Endothelial cell of umbilical vein (primary cell): ENCODE data around the gene FRS3. TPM values are rescaled to one million over a fixed set of nuclear protein-coding genes. Genes with fewer than 3 reads are reported as not detected.

Source experiments
- BruUV-seq: library from RNA; stranded (reverse); fragments of 400-500 nt; replicated peaks from 2 replicates; lab custom pipeline; 2021; lab: Mats Ljungman, UMichigan
- CTCF ChIA-PET: fragments of 300-600, 350-600 bp; sonication (Branson Sonifier 250); formaldehyde crosslinking; loops from one replicate; lab custom pipeline; 2021; ENCODE audit warnings: antibody characterized with exemption, inconsistent platforms; lab: Charles Lee
- POLR2A ChIA-PET: fragments of 300-600, 350-600 bp; sonication (Branson Sonifier 250); formaldehyde crosslinking; loops from one replicate; lab custom pipeline; 2021; ENCODE audit warnings: antibody characterized with exemption, inconsistent platforms; lab: Charles Lee
- DNase-seq: peaks from one replicate; pipeline ENCODE4 v3.0.0-alpha.2; 2011; ENCODE audit warnings: low read depth, low spot score
- FAIRE-seq: peaks from 2 replicates; lab custom pipeline; 2011; peaks lifted over from hg19 to GRCh38; lab: Jason Lieb, UNC
- H2AFZ ChIP-seq: 2 replicates; pipeline ENCODE4 v1.6.0; 2012; ENCODE audit warnings: low read depth, low read length, control low read depth, inconsistent platforms
- H3K27ac ChIP-seq: 2 replicates; pipeline ENCODE4 v1.5.1; 2011; ENCODE audit warnings: low read depth, mild to moderate bottlenecking, control low read depth, low read length, moderate library complexity; ENCODE audit not compliant: insufficient read depth
- H3K27me3 ChIP-seq, 2 experiments: 2 replicates each; pipeline versions ENCODE4 v1.6.0 to v1.6.1; 2011; ENCODE audit warnings: low read length in 2 of 2, mixed read lengths in 1 of 2; ENCODE audit not compliant: control insufficient read depth in 2 of 2, insufficient read depth in 2 of 2
- H3K36me3 ChIP-seq, 2 experiments: 2 replicates in 1 of 2; 3 replicates in 1 of 2; pipeline ENCODE4 v1.5.1; 2011; ENCODE audit warnings: low read length in 2 of 2, mild to moderate bottlenecking in 1 of 2, moderate library complexity in 1 of 2; ENCODE audit not compliant: control insufficient read depth in 2 of 2, insufficient read depth in 2 of 2; ENCODE audit errors: extremely low read depth in 1 of 2
- H3K4me1 ChIP-seq: 3 replicates; pipeline ENCODE4 v1.5.1; 2011; ENCODE audit warnings: mild to moderate bottlenecking, low read length; ENCODE audit not compliant: control insufficient read depth, insufficient read depth; ENCODE audit errors: extremely low read depth
- H3K4me2 ChIP-seq: 2 replicates; pipeline ENCODE4 v1.6.1; 2011; ENCODE audit warnings: low read length, control low read depth, mixed read lengths; ENCODE audit not compliant: insufficient read depth
- H3K4me3 ChIP-seq, 3 experiments: fragments of 200-600 bp in 1 of 3; sonication (generic), shearing (Covaris generic) in 1 of 3; replicated peaks in 1 of 3; 2 replicates each; pipeline ENCODE4 v1.5.1; 2011 to 2016; ENCODE audit warnings: control low read depth in 3 of 3, low read length in 3 of 3, mild to moderate bottlenecking in 2 of 3, inconsistent platforms in 1 of 3, low read depth in 1 of 3, moderate library complexity in 1 of 3; ENCODE audit not compliant: insufficient read depth in 1 of 3
- H3K79me2 ChIP-seq: 2 replicates; pipeline ENCODE4 v1.6.0; 2012; ENCODE audit warnings: low read length, inconsistent platforms; ENCODE audit not compliant: control insufficient read depth, insufficient read depth
- H3K9ac ChIP-seq: replicated peaks from 2 replicates; pipeline ENCODE3; 2011; ENCODE audit warnings: low read length, control low read depth; ENCODE audit not compliant: insufficient read depth; ENCODE audit errors: extremely low read depth
- H3K9me1 ChIP-seq: replicated peaks from 3 replicates; pipeline ENCODE4 v1.6.0; 2011; ENCODE audit warnings: mild to moderate bottlenecking, low read length; ENCODE audit not compliant: control insufficient read depth, insufficient read depth; ENCODE audit errors: extremely low read depth
- H3K9me3 ChIP-seq: replicated peaks from 2 replicates; pipeline ENCODE4 v1.5.1; 2012; ENCODE audit warnings: low read length, inconsistent platforms; ENCODE audit not compliant: control insufficient read depth, insufficient read depth
- H4K20me1 ChIP-seq: replicated peaks from 2 replicates; pipeline ENCODE3; 2011; ENCODE audit warnings: mild to moderate bottlenecking, low read length; ENCODE audit not compliant: control insufficient read depth, insufficient read depth; ENCODE audit errors: extremely low read depth
- CTCF ChIP-seq, 2 donors: IDR thresholded peaks; 1 replicate in 1 of 2; 2 replicates in 1 of 2; pipeline ENCODE4 v1.5.1; 2011; ENCODE audit warnings: low read length in 2 of 2, mild to moderate bottlenecking in 2 of 2, moderate library complexity in 2 of 2, control low read depth in 1 of 2, inconsistent platforms in 1 of 2, low read depth in 1 of 2; ENCODE audit not compliant: insufficient read depth in 1 of 2; ENCODE audit errors: extremely low read depth in 1 of 2
- EZH2 ChIP-seq: IDR thresholded peaks from 2 replicates; pipeline ENCODE4 v1.6.1; 2012; ENCODE audit warnings: borderline replicate concordance, low read depth, mild to moderate bottlenecking, moderate library complexity, low read length, inconsistent platforms; ENCODE audit not compliant: severe bottlenecking
- FOS ChIP-seq: IDR thresholded peaks from 2 replicates; pipeline ENCODE4 v1.6.1; 2011; ENCODE audit warnings: mild to moderate bottlenecking, low read length, moderate library complexity, borderline replicate concordance; ENCODE audit not compliant: insufficient read depth
- JUN ChIP-seq: IDR thresholded peaks from 2 replicates; pipeline ENCODE4 v1.6.1; 2011; ENCODE audit warnings: borderline replicate concordance, low read depth; ENCODE audit not compliant: insufficient read length, insufficient read depth
- MAX ChIP-seq: IDR thresholded peaks from 2 replicates; pipeline ENCODE4 v1.6.1; 2011; ENCODE audit not compliant: insufficient read depth, insufficient read length
- MYC ChIP-seq: IDR thresholded peaks from one replicate; pipeline ENCODE4 v1.6.1; 2011; ENCODE audit warnings: mild to moderate bottlenecking, low read depth, low read length
- POLR2A ChIP-seq: IDR thresholded peaks from 2 replicates; pipeline ENCODE4 v1.6.1; 2012; ENCODE audit warnings: low read depth, mild to moderate bottlenecking, control low read depth, low read length
- POLR2AphosphoS5 ChIP-seq: IDR thresholded peaks from 2 replicates; pipeline ENCODE4 v1.6.1; 2012; ENCODE audit warnings: low read depth, mild to moderate bottlenecking, control low read depth, low read length, moderate library complexity; ENCODE audit not compliant: insufficient read depth
- dilution Hi-C: fragments of 300-500 bp; cut with MboI; formaldehyde crosslinking; loops from one replicate; pipeline ENCODE4 v1.15.0; 2019; ENCODE audit warnings: low sequenced_read_pairs; ENCODE audit not compliant: extremely low pct_ligation_motif_present
- intact Hi-C: fragments of 100-400 bp; cut with micrococcal nuclease; formaldehyde crosslinking; loops from one replicate; pipeline ENCODE4 v1.10.0; 2022
- polyA plus RNA-seq, 4 experiments: library from polyadenylated mRNA; depleted of rRNA in 3 of 4; stranded (reverse) in 3 of 4; unstranded in 1 of 4; fragments of >200 nt; gene quantifications; 2 replicates each; pipeline versions ENCODE4 v1.2.1 to v1.2.3, GENCODE V29; 2011 to 2012; ENCODE audit warnings: missing spikeins in 1 of 4
- total RNA-seq: library from RNA; stranded (reverse); gene quantifications from 2 replicates; pipeline ENCODE4 v1.2.3, GENCODE V29; 2021

Gene FRS3
- total and polyA plus RNA-seq, 2 donors (not counting 3 experiments of a cell fraction or from before 2014, with no cell fraction given) = 5.2 to 5.3 TPM

GRCh38 chr6:41801380-41801779 lies 21.7 kb upstream of the FRS3 start:
- TF ChIP-seq EZH2 (no peak), JUN (no peak), POLR2AphosphoS5 (no peak), CTCF (IDR thresholded peaks at IDR 0.05; ENCODE audit: extremely low read depth in 1 of 2, insufficient read depth in 1 of 2, low read depth in 1 of 2, low read length in 2 of 2) (peak; percentile 65 to 68), POLR2A (no peak), MAX (no peak), FOS (no peak), MYC (no peak)
- no peaks in the 10 kb centered on the region for H3K9me1 ChIP-seq
- ChIA-PET POLR2A (interaction anchor here (0.6 kb wide), 1 partner anchor 13 kb away, joined by 3 read pairs; no protein-coding TSS in a partner anchor), CTCF (interaction anchor here (0.5 to 1.9 kb wide), 40 partner anchors 9 to 413 kb away, joined by 3 to 109 read pairs (median 4); partner anchors contain the start of genes BYSL, CCND3, MED20 and TAF8)
- H3K36me3 ChIP-seq = peaks cover 0 to 1% of the 10 kb centered on the region in 2 experiments
- no peaks in the 10 kb centered on the region for H3K4me1 ChIP-seq
- BruUV-seq = no TSS peak
- no peak overlapping the region for H3K9ac ChIP-seq
- intact Hi-C loops = loop anchor here (1.0 kb wide), 5 partner anchors 45 to 243 kb away; partner anchors contain the start of genes BYSL, MED20 and USP49
- no peaks in the 10 kb centered on the region for H3K9me3 ChIP-seq
- no peak overlapping the region for H3K27ac ChIP-seq
- DNase-seq (peak; percentile 67), FAIRE-seq (peak; percentile 86)
- no peak overlapping the region for H3K4me2 ChIP-seq
- H3K79me2 ChIP-seq = no peaks in the 10 kb centered on the region
- peak overlapping the region; percentile 53 for H2AFZ ChIP-seq
- dilution Hi-C loops = no loop called here
- no peaks in the 10 kb centered on the region for H4K20me1 ChIP-seq
- no peak overlapping the region for H3K4me3 ChIP-seq
- H3K27me3 ChIP-seq = no peaks in the 10 kb centered on the region
